Ovary (tissue), 9 donors: ENCODE measurements around the gene HBEGF. TPM values are rescaled to one million over a fixed set of nuclear protein-coding genes. Genes with fewer than 3 reads are reported as not detected.
A peak's percentile ranks its signal among the peaks of the same experiment; 100 is the strongest.

Source experiments
- DNase-seq, 5 donors: peaks; one replicate each; pipeline ENCODE4 v3.0.0-alpha.2; 2019 to 2020
- H3K27ac ChIP-seq, 2 donors: fragments of 200-600 bp; one replicate each; pipeline versions ENCODE4 v1.5.1 to v1.8.0; 2019 to 2022
- H3K27me3 ChIP-seq: fragments of 200-600 bp; one replicate; pipeline ENCODE4 v1.8.0; 2022
- H3K36me3 ChIP-seq: fragments of 200-600 bp; sonication (generic); one replicate; pipeline ENCODE4 v1.5.1; 2019
- H3K4me1 ChIP-seq: one replicate; pipeline ENCODE4 v1.8.1; 2013; ENCODE audit warnings: mild to moderate bottlenecking, moderate library complexity; ENCODE audit not compliant: insufficient read depth
- H3K4me3 ChIP-seq: fragments of 200-600 bp; sonication (generic); one replicate; pipeline ENCODE4 v1.5.1; 2017
- H3K9me3 ChIP-seq, 2 donors: fragments of 200-600 bp in 1 of 2; sonication (generic) in 1 of 2; one replicate each; pipeline versions ENCODE4 v1.5.1 to v1.8.1; 2013 to 2019; ENCODE audit warnings: mild to moderate bottlenecking in 1 of 2, moderate library complexity in 1 of 2
- EP300 ChIP-seq: sonication (generic); formaldehyde crosslinking; IDR thresholded peaks from one replicate; pipeline ENCODE4 v1.6.1; 2017; ENCODE audit warnings: antibody characterized with exemption
- POLR2A ChIP-seq: fragments of 450-650 bp; IDR thresholded peaks from one replicate; pipeline ENCODE4 v1.6.1; 2017; ENCODE audit warnings: antibody characterized with exemption, mild to moderate bottlenecking, moderate library complexity
- WGBS, 3 donors: extraction: QIAGEN DNeasy Blood & Tissue Kit in 1 of 3; methylation state at CpG; one replicate each; pipeline versions ENCODE4 v1.1.5 to v1.1.7; 2013 to 2017; 5-methylcytosine and 5-hydroxymethylcytosine counted together
- intact Hi-C, 4 donors: fragments of 100-400 bp; cut with DNase I; formaldehyde crosslinking; loops; one replicate each; pipeline versions ENCODE4 v1.11.0 to v1.15.1; 2022 to 2023
- polyA plus RNA-seq, 2 donors: library from polyadenylated mRNA; stranded (reverse); fragments of 200-250 nt in 1 of 2; fragments of 350-450 nt in 1 of 2; fragmentation: Illumina TruSeq in 1 of 2; extraction: RNeasy Lipid Tissue Mini Kit (QIAGEN cat#74804) in 1 of 2; gene quantifications; one replicate each; pipeline ENCODE4 v1.2.3, GENCODE V29; 2013 to 2014
- total RNA-seq, 7 donors: library from RNA; depleted of rRNA in 2 of 7; stranded (reverse); fragments of >200 nt in 2 of 7; fragmentation: NEBNext Ultra II Directional in 3 of 7; extraction: Animal tissue kit (Norgen Biotek cat#: 25700) in 3 of 7; gene quantifications; one replicate each; pipeline versions ENCODE4 v1.1.0 to v1.2.4, GENCODE V29; 2016 to 2023
- TF ChIP-seq, protein P1 (sequence below), 3 donors: fragments of 450-650 bp in 2 of 3; fragments of 200-600 bp in 1 of 3; IDR thresholded peaks; one replicate each; pipeline versions ENCODE4 v1.5.1 to v1.8.0; 2016 to 2022; ENCODE audit warnings: antibody characterized with exemption in 3 of 3, mild to moderate bottlenecking in 1 of 3
- donor health status: DM: no; HTN: no; CAD: no; lungs with moderate emphysema.
- donor health status: DM: no; HTN: no; CAD: no.
- donor health status: Bipolar disorder and iron deficiency.
- donor health status: DM: yes; HTN: yes; CAD: no.
- donor health status: DM: no; HTN: no; CAD: no.
- donor health status: DM: yes; HTN: yes; CAD: no.

The HBEGF gene
- total and polyA plus RNA-seq, 9 donors: 1.5 to 14.5 (median 5.6) TPM

DNA sequence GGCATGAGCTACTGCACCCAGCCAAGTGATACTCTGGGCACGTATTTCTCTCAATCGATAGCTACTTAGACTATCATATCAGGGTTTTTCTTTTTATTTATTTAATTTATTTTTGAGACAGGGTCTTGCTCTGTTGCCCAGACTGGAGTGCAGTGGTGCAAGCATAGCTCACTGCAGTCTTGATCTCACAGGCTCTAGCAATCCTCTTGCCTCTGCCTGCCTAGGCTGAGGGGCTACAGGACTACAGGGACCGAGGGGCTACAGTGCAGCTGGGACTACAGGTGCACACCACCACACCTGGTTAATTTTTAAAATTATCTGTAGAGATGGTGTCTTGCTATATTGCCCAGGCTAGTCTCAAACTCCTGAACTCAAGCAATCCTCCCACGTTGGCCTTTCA is 34.9 kb upstream of the HBEGF start:
- Histone ChIP-seq H3K36me3 (no peaks in the 10 kb centered on the region), H3K27ac (no peak overlapping the region), H3K4me1 (no peaks in the 10 kb centered on the region), H3K4me3 (no peak overlapping the region), H3K9me3 (no peaks in the 10 kb centered on the region), H3K27me3 (no peaks in the 10 kb centered on the region)
- DNase-seq: no peak
- intact Hi-C loops: loop anchor here in 1 of 4 donors (10.0 kb wide), 1 partner anchor 673 kb away; the partner anchor contains the start of gene PCDHB1
- WGBS, 3 donors: 87 to 94% (median 89%) methylated on average over 4 of the region's 4 CpGs
- TF ChIP-seq, protein P1, sequence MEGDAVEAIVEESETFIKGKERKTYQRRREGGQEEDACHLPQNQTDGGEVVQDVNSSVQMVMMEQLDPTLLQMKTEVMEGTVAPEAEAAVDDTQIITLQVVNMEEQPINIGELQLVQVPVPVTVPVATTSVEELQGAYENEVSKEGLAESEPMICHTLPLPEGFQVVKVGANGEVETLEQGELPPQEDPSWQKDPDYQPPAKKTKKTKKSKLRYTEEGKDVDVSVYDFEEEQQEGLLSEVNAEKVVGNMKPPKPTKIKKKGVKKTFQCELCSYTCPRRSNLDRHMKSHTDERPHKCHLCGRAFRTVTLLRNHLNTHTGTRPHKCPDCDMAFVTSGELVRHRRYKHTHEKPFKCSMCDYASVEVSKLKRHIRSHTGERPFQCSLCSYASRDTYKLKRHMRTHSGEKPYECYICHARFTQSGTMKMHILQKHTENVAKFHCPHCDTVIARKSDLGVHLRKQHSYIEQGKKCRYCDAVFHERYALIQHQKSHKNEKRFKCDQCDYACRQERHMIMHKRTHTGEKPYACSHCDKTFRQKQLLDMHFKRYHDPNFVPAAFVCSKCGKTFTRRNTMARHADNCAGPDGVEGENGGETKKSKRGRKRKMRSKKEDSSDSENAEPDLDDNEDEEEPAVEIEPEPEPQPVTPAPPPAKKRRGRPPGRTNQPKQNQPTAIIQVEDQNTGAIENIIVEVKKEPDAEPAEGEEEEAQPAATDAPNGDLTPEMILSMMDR (IDR thresholded peaks at IDR 0.05): no peak
- TF ChIP-seq POLR2A (no peak), EP300 (no peak)

GRCh38 chr5:140372971-140373487 is 26.6 kb upstream of the HBEGF start:
- no peak overlapping the region for H3K27ac ChIP-seq
- no peak overlapping the region for H3K4me3 ChIP-seq
- H3K36me3 ChIP-seq: no peaks in the 10 kb centered on the region
- H3K9me3 ChIP-seq: no peaks in the 10 kb centered on the region
- 4 to 10% (median 5%) methylated on average over 2 of the region's 2 CpGs for WGBS, 3 donors
- TF ChIP-seq EP300: no peak
- no peak for TF ChIP-seq POLR2A
- TF ChIP-seq, protein P1 (IDR thresholded peaks at IDR 0.05): peak; percentile 50 to 81 (median 65)
- DNase-seq: peak; percentile 65 to 82 (median 76)
- H3K4me1 ChIP-seq: no peaks in the 10 kb centered on the region
- H3K27me3 ChIP-seq: no peaks in the 10 kb centered on the region
- intact Hi-C loops: loop anchor here in 1 of 4 donors (10.0 kb wide), 1 partner anchor 262 kb away; the partner anchor contains the start of genes CD14 and TMCO6

DNA sequence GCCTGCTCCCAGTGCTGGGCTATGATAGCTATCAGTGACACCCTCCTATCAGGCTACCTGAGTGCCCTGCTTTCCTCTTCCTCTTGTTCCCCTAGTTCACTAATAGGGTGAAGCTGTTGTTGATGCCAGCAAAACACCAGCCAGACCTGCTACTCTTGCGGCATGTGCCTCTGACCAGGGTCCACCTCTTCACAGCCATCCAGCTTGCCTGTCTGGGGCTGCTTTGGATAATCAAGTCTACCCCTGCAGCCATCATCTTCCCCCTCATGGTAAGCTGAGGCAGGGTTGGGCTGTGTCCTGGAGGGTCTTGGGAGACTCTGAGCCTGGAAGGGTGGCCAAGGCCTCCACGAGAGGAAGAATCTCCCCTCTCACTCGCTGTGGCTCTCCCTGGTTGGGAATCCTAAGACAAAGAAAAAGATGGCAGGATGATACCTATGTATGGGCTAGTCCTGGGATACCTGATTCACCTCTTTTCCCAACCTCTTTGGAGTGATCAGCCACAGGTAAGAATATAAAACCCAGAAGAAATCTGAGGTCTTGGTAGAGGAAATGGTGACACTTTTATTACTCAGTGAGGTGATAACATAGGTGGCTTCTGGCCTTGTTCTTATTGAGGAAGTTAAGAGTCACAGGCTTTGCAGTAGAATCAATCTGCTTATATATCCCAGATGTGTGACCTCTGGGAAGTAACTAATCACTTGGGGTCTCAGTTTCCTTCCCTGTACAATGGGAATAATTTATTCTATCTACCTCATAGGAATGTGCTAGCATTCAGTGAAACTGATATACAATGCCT is 25.2 kb upstream of the HBEGF start:
- H3K27me3 ChIP-seq: no peaks in the 10 kb centered on the region
- intact Hi-C loops: loop anchor here in 1 of 4 donors (10.0 kb wide), 1 partner anchor 263 kb away; the partner anchor contains the start of genes CD14 and TMCO6
- H3K27ac ChIP-seq: no peak overlapping the region
- H3K36me3 ChIP-seq: no peaks in the 10 kb centered on the region
- 79 to 85% (median 81%) methylated on average over 3 of the region's 3 CpGs for WGBS, 3 donors
- TF ChIP-seq EP300 (no peak), POLR2A (no peak)
- TF ChIP-seq, protein P1 (IDR thresholded peaks at IDR 0.05): no peak
- no peaks in the 10 kb centered on the region for H3K4me1 ChIP-seq
- H3K4me3 ChIP-seq: no peak overlapping the region
- no peaks in the 10 kb centered on the region for H3K9me3 ChIP-seq
- no peak for DNase-seq

- no peaks in the 10 kb centered on the region for H3K4me1 ChIP-seq
- no peak for DNase-seq
- TF ChIP-seq POLR2A: no peak
- no peak for TF ChIP-seq EP300
- TF ChIP-seq, protein P1 (IDR thresholded peaks at IDR 0.05): no peak
- H3K27ac ChIP-seq: no peak overlapping the region
- 86 to 92% (median 90%) methylated on average over 8 of the region's 8 CpGs for WGBS, 3 donors
- no peak overlapping the region for H3K4me3 ChIP-seq
- intact Hi-C loops: loop anchor here in 2 of 4 donors (10.0 kb wide), 2 partner anchors 347 to 367 kb away; no protein-coding TSS in a partner anchor
- H3K36me3 ChIP-seq: no peaks in the 10 kb centered on the region
- no peaks in the 10 kb centered on the region for H3K27me3 ChIP-seq
- H3K9me3 ChIP-seq: no peaks in the 10 kb centered on the region
These were observed 21.0 kb upstream of the HBEGF start for GRCh38 chr5:140367256-140368013.
